Vagina (tissue), 2 donors: ENCODE results near the gene ASB15. TPM values are rescaled to one million over a fixed set of nuclear protein-coding genes. Genes with fewer than 3 reads are reported as not detected.

ENCODE experiments used
- DNase-seq, 2 donors: peaks; one replicate each; pipeline ENCODE4 v3.0.0-alpha.2; 2017; ENCODE audit errors: extremely low spot score in 2 of 2
- H3K27ac ChIP-seq: fragments of 200-600 bp; sonication (generic); one replicate; pipeline ENCODE4 v1.5.1; 2019
- H3K27me3 ChIP-seq: fragments of 200-600 bp; sonication (generic); one replicate; pipeline ENCODE4 v1.5.1; 2019
- H3K36me3 ChIP-seq, 2 donors: fragments of 200-600 bp; sonication (generic); one replicate each; pipeline ENCODE4 v1.5.1; 2017 to 2019
- H3K4me1 ChIP-seq: fragments of 200-600 bp; sonication (generic); one replicate; pipeline ENCODE4 v1.5.1; 2019
- H3K4me3 ChIP-seq, 2 donors: fragments of 200-600 bp; sonication (generic); 1 replicate in 1 of 2; 2 replicates in 1 of 2; pipeline ENCODE4 v1.5.1; 2016 to 2019
- H3K9me3 ChIP-seq: fragments of 200-600 bp; sonication (generic); one replicate; pipeline ENCODE4 v1.5.1; 2019
- POLR2A ChIP-seq, 2 donors: fragments of 450-650 bp; IDR thresholded peaks; one replicate each; pipeline ENCODE4 v1.6.1; 2017; ENCODE audit warnings: antibody characterized with exemption in 2 of 2, mild to moderate bottlenecking in 2 of 2, moderate library complexity in 2 of 2
- POLR2AphosphoS5 ChIP-seq, 2 donors: sonication (generic); formaldehyde crosslinking; IDR thresholded peaks; one replicate each; pipeline ENCODE4 v1.9.0; 2017; ENCODE audit warnings: antibody characterized with exemption in 2 of 2, mild to moderate bottlenecking in 2 of 2, low read depth in 1 of 2; ENCODE audit not compliant: insufficient read depth in 1 of 2
- intact Hi-C: fragments of 100-400 bp; cut with DNase I; formaldehyde crosslinking; loops from one replicate; pipeline ENCODE4 v1.15.1; 2023
- total RNA-seq: library from RNA; depleted of rRNA; stranded (reverse); fragments of >200 nt; gene quantifications from one replicate; pipeline ENCODE4 v1.2.3, GENCODE V29; 2016
- TF ChIP-seq, protein P1 (sequence below), 3 experiments: fragments of 450-650 bp in 2 of 3; fragments of 200-600 bp in 1 of 3; sonication (generic) in 1 of 3; IDR thresholded peaks; one replicate each; pipeline ENCODE4 v1.5.1; 2017 to 2019; ENCODE audit warnings: antibody characterized with exemption in 3 of 3, mild to moderate bottlenecking in 2 of 3, moderate library complexity in 2 of 3

Gene ASB15
- total RNA-seq, 1 donor from 2014 or later = not detected

DNA sequence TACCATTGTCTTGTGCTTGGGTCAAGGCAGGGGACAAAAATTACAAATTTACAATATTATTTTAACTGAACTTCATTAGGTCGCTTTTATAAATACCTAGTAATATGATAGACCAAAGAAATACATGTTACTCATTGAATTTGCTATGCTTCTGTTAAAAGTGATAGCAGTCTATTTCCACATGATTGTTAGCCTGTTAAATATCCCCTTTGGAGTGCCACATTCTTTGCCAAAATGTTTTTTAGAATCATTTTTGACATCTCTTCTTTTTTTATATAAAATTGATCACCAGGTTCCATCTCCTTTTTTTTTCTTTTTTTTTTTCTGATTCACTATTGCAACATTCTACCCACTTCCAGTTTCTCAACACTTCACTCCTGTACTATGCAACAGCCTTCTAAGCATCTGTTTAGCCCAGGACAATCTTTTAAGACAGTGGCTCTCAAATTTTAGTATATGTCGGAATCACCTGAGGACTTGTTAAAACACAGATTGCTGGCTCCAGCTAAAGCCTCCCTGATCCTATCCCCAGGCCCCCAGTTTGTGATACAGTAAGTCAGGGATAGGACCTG is 27.6 kb upstream of the ASB15 start:
- no peak overlapping the region for H3K27ac ChIP-seq
- intact Hi-C loops = no loop called here
- no peaks in the 10 kb centered on the region for H3K4me1 ChIP-seq
- H3K27me3 ChIP-seq = no peaks in the 10 kb centered on the region
- H3K4me3 ChIP-seq = no peak overlapping the region
- no peaks in the 10 kb centered on the region for H3K36me3 ChIP-seq
- DNase-seq = no peak
- TF ChIP-seq POLR2AphosphoS5 (IDR thresholded peaks at IDR 0.05; ENCODE audit: insufficient read depth in 1 of 2, low read depth in 1 of 2) (no peak), POLR2A (IDR thresholded peaks at IDR 0.05) (no peak)
- TF ChIP-seq, protein P1, sequence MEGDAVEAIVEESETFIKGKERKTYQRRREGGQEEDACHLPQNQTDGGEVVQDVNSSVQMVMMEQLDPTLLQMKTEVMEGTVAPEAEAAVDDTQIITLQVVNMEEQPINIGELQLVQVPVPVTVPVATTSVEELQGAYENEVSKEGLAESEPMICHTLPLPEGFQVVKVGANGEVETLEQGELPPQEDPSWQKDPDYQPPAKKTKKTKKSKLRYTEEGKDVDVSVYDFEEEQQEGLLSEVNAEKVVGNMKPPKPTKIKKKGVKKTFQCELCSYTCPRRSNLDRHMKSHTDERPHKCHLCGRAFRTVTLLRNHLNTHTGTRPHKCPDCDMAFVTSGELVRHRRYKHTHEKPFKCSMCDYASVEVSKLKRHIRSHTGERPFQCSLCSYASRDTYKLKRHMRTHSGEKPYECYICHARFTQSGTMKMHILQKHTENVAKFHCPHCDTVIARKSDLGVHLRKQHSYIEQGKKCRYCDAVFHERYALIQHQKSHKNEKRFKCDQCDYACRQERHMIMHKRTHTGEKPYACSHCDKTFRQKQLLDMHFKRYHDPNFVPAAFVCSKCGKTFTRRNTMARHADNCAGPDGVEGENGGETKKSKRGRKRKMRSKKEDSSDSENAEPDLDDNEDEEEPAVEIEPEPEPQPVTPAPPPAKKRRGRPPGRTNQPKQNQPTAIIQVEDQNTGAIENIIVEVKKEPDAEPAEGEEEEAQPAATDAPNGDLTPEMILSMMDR (IDR thresholded peaks at IDR 0.05) = no peak
- H3K9me3 ChIP-seq = no peaks in the 10 kb centered on the region

DNA sequence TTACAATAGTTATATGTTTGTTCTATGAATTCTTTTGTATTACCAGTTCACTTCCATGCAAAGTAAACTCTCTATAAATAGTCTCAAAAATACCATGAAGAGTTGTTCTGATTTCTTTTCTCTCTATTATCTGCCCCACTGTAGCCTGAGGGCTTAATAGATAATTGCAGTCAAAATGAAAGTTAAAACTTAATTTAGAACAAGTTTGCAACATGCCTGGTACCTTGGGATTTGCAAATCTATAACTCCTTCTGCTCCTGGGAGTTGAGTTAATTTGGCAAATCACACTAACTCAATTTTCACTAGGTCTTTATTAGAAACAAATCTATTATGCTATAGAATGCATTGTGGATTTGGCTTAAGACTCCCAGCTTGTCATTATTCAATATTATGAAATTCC is 22.2 kb upstream of the ASB15 start:
- TF ChIP-seq, protein P1 (IDR thresholded peaks at IDR 0.05) = no peak
- TF ChIP-seq POLR2A (IDR thresholded peaks at IDR 0.05) (no peak), POLR2AphosphoS5 (IDR thresholded peaks at IDR 0.05; ENCODE audit: insufficient read depth in 1 of 2, low read depth in 1 of 2) (no peak)
- DNase-seq = no peak
- no peaks in the 10 kb centered on the region for H3K27me3 ChIP-seq
- H3K27ac ChIP-seq = no peak overlapping the region
- H3K4me1 ChIP-seq = no peaks in the 10 kb centered on the region
- H3K4me3 ChIP-seq = no peak overlapping the region
- intact Hi-C loops = no loop called here
- H3K9me3 ChIP-seq = no peaks in the 10 kb centered on the region
- no peaks in the 10 kb centered on the region for H3K36me3 ChIP-seq

DNA sequence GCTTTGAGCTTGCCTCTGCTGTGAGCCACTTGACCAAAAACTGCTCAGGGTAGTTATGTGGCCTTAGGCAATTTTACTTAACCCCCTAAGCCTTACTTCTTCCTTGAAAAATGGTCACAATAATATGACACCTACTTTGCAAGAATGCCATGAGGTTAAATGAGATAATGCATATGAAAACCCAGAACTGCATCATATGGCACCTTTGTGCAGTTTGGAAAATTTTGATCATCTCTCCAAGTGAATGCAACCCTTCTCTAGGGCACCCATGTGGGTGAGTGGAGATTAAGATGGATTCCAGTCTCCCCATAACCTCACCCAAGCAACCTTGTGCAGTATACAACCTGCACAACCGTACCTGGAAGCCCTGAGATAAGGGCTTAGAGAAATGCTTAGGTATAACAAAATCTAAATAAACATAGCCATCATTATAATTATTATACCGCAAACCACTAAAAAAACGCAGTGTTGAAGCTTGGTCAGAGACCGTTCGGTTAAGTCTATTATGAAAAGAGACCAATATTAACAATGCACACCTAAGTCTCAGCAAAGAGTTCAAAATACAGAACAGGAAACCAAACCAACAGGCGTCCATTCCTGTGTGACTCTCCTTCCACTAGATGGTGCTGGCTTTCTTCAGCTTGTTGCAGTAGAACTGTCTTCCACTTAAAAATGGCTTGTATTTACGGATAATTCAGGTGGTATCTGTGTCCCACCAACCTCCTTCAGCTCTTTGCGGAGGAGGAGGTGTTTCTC is 21.0 kb upstream of the ASB15 start:
- intact Hi-C loops = no loop called here

GRCh38 chr7:123581162-123581459 is 20.5 kb upstream of the ASB15 start:
- no peaks in the 10 kb centered on the region for H3K4me1 ChIP-seq
- no peak overlapping the region for H3K27ac ChIP-seq
- H3K27me3 ChIP-seq = no peaks in the 10 kb centered on the region
- H3K4me3 ChIP-seq = no peak overlapping the region
- TF ChIP-seq, protein P1 (IDR thresholded peaks at IDR 0.05) = peak in 1 of 3 experiments; percentile 2
- no peak for TF ChIP-seq POLR2AphosphoS5 (IDR thresholded peaks at IDR 0.05; ENCODE audit: insufficient read depth in 1 of 2, low read depth in 1 of 2)
- H3K36me3 ChIP-seq = no peaks in the 10 kb centered on the region
- intact Hi-C loops = no loop called here
- no peaks in the 10 kb centered on the region for H3K9me3 ChIP-seq
- DNase-seq = no peak

More for the DNA sequence above, 21.0 kb upstream of the ASB15 start:
- H3K36me3 ChIP-seq = no peaks in the 10 kb centered on the region
- H3K4me1 ChIP-seq = no peaks in the 10 kb centered on the region
- H3K27ac ChIP-seq = no peak overlapping the region
- TF ChIP-seq POLR2AphosphoS5 (IDR thresholded peaks at IDR 0.05; ENCODE audit: insufficient read depth in 1 of 2, low read depth in 1 of 2) = no peak
- TF ChIP-seq, protein P1 (IDR thresholded peaks at IDR 0.05) = peak in 2 of 3 experiments; percentile 8 to 21
- TF ChIP-seq POLR2A (IDR thresholded peaks at IDR 0.05) = no peak
- H3K4me3 ChIP-seq = no peak overlapping the region
- H3K9me3 ChIP-seq = no peaks in the 10 kb centered on the region
- H3K27me3 ChIP-seq = no peaks in the 10 kb centered on the region
- no peak for DNase-seq

GRCh38 chr7:123583821-123584220 is 17.8 kb upstream of the ASB15 start:
- H3K4me1 ChIP-seq = no peaks in the 10 kb centered on the region
- no peak overlapping the region for H3K27ac ChIP-seq
- DNase-seq = no peak
- H3K9me3 ChIP-seq = no peaks in the 10 kb centered on the region
- no peaks in the 10 kb centered on the region for H3K36me3 ChIP-seq
- intact Hi-C loops = no loop called here
- TF ChIP-seq POLR2A (IDR thresholded peaks at IDR 0.05) (no peak), POLR2AphosphoS5 (IDR thresholded peaks at IDR 0.05; ENCODE audit: insufficient read depth in 1 of 2, low read depth in 1 of 2) (no peak)
- TF ChIP-seq, protein P1 (IDR thresholded peaks at IDR 0.05) = no peak
- no peaks in the 10 kb centered on the region for H3K27me3 ChIP-seq
- H3K4me3 ChIP-seq = no peak overlapping the region
